PC-3 (cell line): ENCODE results near the gene C4orf50.

Source experiments
- CTCF ChIP-seq: fragments of 300-600 bp; sonication (generic); conservative IDR thresholded peaks from 2 replicates; pipeline ENCODE4 v1.5.1; 2017; ENCODE audit warnings: antibody characterized with exemption, low read depth, mild to moderate bottlenecking, low read length
- EZH2 ChIP-seq: fragments of 300-600 bp; sonication (generic); IDR thresholded peaks from one replicate; pipeline ENCODE4 v1.6.1; 2017; ENCODE audit warnings: antibody characterized with exemption, mild to moderate bottlenecking, low read length; ENCODE audit not compliant: unreplicated experiment
- EZH2phosphoT487 ChIP-seq: fragments of 300-600 bp; sonication (generic); IDR thresholded peaks from 2 replicates; pipeline ENCODE4 v1.6.1; 2018; ENCODE audit warnings: mild to moderate bottlenecking, antibody characterized with exemption, low read length, borderline replicate concordance

DNA sequence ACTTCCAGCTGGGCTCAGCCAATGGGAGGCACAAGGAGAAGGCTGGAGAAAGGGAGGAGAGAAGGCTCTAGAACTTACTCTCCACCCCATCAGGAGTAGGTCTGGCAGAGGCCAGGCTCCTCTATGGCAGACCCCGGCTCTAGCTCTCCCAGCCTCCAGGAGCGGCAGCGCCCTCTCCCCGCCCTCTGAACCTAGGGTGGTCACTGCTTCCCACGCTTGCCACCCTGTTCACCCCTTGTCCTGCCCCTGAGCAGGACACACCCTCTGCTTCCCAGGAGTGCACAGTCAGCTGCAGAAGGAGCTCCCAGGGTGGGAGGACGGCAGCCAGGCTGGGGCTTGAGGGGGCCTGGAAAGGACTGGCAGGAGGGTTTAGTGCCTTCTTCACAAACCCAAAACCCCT lies 72.3 kb downstream of the C4orf50 start:
- no peak for TF ChIP-seq EZH2phosphoT487
- TF ChIP-seq EZH2, result no peak
- no peak for TF ChIP-seq CTCF
